Activated CD8-positive, alpha-beta memory T cell treated with anti-CD3 and anti-CD28 coated beads, Interleukin-2, amount 50 U/mL, for 48 hours (primary cell): ENCODE measurements around the gene MFAP3.
A peak's percentile ranks its signal among the peaks of the same experiment; 100 is the strongest.
"Not testable (repeated sequence)": the region's sequence is repeated elsewhere in the genome, so short reads cannot be mapped to it uniquely, and the experiment has no call there.

Source experiments
- DNase-seq: peaks from one replicate; pipeline ENCODE4 v3.0.0-alpha.2; 2020

MFAP3 gene

DNA sequence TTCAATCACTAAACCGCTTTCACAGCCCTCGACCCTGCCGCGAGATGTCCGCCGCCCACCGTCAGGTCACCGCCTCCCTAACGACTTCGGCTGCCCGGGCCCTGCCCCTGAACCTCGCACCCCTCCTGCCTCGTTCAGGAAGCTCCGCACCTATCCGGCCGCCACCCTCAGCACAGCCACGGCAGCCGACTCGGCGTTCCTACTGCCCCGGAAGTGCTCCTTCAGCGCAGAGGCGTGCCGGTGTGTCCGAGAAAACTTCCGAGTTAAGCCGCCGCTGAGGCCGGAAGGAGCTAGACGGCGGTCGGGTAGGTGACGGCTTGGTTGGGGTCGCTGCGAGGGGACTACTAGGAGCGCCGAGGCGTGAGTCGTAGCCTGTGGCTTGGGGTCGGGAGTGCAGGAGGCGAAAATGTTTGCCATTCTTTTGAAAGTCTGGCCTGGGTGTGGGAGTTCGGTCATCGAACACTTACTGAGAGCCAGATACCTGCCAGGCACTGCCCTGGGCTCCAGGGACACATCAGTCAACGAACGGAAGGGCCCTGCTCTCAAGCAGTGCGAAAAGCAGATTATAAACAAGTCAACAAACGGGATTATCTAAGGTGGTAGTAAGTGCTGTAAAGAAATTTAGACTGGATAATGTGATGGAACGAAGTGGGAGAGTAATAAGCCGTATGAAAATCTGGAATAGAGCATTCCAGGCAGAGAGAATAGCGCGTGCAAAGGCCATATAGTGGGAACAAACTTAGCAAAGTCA is at the start of gene MFAP3, which contains the start of gene FAM114A2:
Gene MFAP3, plus strand, starts transcription at position 261 of the 751 bp plus-strand sequence. CDS start 10,756 bp downstream, outside the sequence.
Gene FAM114A2, minus strand, starts transcription at position 204 of the 751 bp plus-strand sequence. CDS start 3,957 bp downstream, outside the sequence.
- DNase-seq, result peak; percentile 92

DNA sequence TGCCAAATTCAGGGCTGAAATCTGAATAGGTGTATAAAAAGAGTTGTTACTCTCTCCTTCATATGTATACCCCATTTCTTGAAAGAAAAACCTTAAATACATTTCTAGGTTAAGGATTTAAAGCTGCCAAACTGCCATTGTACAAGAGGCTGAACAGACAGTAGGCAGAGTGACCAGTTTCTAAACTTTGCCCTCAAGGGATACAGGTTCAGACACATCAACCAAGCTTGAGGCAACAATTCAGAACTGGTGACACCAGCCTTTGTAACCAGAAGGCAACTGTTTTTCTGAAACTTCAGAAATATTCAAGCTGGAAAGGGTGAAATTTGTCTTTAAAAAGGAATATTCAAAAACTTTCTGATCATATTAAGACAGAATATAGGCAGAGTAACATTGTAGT is 47.6 kb upstream of the MFAP3 start:
- no peak for DNase-seq

DNA sequence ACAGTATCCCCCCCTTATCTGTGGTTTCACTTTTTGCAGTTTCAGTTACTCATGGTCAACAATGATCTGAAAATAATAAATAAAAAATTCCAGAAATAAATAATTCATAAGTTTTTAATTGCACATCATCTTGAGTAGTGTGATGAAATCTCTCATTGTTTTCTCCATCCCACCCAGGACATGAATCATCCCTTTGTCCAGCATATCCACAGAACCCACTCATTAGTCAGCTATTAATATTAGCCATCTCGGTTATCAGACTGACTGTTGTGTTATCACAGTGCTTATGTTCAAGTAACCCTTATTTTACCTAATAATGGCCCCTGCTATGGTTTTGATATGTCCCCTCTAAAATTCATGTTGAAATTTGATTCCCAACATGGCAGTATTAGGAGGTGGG is 40.8 kb upstream of the MFAP3 start:
- DNase-seq, result no peak

DNA sequence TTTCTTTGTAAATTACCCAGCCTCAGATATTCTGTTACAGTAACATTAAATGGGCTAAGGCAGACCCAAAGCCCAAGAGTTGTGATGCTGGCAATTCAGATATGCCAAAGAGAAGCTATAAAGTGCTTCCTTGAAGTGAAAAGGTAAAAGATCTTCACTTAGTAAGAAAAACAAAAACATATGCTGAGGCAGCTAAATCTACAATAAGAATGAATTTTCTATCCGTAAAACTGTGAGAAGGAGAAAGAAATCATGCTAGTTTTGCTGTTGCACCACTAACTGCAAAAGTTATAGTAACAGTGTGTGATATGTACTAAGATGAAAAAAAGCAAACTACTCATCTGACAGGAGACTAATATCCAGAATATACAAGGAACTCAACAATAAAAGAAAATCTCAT is 40.0 kb upstream of the MFAP3 start:
- DNase-seq, result no peak

DNA sequence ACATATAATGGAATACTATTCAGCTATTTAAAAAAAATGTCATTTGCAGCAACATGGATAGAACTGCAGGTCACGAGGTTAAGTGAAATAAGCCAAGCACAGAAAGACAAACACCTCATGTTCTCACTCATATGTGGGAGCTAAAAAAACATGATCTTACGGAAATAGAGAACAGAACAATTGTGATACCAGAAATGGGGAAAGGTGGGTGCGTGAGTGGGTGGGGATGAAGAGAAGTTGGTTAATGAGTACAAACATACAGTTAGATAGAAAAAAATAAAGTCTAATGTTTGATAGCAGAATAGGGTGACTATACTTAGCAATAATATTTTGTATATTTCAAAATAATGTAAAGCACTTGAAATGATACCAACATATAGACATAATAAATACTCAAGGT is 38.8 kb upstream of the MFAP3 start:
- DNase-seq, result no peak

DNA sequence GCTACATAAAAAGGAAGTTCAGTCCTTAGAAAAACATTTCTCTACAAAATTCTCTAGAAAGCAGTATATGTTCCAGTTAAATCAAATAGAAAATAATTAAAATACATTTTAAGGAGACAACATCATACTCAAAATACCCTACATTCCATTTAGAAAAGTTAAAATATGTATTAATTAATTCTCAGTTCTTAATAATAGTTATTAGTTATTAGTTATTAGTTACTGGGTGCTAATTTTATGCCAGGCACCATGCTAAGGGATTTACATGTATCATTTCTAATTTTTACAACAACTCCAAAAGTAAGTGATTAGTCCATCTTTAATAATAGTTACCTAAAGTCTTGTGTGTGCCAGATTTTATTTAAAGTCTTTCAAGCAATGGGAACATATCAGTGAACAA is 38.1 kb upstream of the MFAP3 start:
- no peak for DNase-seq

DNA sequence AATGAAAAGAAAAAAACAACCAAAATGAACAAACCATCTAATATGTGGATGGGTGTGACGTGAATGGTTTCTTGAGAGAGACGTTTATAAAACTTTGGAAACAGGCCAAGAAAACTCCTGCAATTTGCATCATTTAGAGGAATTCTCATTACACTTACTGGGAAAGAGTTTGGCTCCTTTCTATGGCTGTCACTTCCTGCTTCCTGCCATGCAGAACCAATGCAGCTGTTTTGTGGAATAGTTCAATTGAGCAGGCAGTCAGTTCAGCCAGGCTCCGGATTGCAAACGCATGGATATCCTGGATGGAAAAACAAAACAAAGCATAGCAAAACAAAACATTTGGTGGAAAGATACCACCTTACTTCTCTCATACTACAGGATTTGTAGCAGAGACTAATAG is 36.7 kb upstream of the MFAP3 start:
- DNase-seq, result no peak

DNA sequence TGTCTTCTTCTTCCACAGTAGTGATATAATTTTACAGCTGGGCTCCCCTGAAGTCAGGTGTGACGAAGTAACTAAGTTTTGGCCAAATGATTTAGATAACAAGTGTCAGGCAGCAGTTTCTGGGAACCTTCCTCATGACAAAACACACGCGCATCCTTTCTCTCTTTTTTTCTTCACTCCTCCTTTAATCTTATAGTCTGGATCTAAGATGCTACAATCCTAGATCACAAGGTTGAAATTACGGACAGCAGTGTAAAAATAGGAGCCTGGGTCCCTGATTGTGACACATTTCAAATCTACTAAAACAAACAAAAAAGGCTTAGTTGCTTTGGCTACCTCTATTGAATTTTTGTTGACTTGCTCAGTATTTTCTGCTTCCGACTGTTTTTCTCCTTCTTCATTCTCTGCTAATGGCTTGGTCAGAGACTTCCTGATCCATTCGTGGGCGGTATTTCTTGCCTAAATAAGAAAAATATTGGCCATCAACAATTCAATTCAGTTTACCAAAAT is 36.2 kb upstream of the MFAP3 start:
- DNase-seq, result no peak

DNA sequence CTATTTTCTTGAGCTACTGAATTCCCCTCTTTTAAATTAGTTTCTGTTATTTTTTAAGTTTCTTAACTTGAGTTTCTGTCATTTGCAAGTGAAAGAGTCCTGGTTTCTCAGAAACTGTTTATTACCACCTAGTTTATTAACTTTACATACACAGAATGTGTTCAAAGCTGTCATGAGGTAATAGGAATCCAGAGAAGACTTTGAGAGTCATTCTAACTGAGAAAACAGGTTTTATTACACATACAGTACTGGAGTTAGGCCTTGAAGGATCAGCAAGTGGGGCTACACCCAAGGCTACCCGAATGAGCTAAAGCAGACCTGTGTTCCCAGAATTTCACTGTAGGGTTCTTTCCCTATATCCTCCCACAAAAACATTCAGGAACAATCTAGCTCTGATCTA is 33.1 kb upstream of the MFAP3 start:
- no peak for DNase-seq

DNA sequence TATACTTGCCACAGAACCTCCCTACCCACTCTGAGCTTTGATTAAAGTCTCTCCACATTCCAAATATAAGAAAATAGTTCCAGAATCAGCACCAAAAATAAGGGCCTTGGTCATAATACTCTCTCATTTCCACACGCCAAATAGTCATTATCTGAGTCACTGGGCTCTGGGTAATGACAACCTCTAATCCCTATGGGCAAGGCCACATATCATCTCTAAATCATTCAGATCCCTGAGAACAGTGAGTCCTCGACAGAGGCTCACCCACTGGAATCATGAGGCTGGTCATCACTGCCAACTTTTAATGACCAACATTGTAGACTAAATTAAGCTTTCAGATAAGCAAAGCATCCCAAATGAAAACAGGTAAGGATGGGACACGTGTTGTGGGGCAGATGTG is 28.1 kb upstream of the MFAP3 start:
- no peak for DNase-seq

DNA sequence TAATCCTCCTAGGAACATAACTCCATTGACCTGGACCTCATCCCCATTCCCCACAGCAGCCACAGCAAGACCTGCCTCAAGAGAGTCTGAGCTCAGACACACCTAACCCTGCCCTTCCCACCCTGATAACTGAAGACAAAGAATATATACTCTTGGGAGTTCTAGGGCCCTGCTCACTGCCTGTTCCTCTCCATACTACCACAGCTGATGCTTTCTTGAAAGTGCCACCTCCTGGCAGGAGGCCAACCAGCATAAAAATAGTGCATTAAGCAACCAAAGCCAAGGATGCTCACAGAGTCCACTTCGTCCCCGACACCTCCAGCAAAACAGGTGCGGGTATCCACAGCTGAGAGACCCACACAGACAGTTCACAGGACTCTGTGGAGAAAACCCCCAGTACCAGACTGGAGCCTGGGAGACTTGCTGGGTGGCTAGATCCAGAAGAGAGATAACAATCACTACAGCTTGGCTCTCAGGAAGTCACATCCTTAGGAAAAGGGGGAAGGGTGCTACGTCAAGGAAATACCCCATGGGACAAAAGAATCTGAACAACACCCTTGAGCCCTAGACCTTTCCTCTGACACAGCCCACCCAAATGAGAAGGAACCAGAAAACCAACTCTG is 23.6 kb upstream of the MFAP3 start:
- DNase-seq, result no peak

DNA sequence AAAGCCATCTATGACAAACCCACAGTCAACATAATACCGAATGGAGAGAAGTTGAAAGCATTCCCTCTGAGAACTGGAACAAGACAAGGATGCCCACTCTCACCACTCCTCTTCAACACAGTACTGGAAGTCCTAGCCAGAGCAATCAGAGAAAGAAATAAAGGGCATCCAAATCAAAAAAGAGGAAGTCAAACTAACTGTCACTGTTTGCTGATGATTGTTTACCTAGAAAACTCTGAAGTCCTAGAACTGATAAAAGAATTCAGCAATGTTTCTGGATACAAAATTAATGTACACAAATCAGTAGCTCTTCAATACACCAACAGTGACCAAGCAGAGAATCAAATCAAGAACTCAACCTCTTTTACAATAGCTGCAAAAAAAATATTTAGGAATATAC is 19.8 kb upstream of the MFAP3 start:
- not testable (repeated sequence) for DNase-seq

DNA sequence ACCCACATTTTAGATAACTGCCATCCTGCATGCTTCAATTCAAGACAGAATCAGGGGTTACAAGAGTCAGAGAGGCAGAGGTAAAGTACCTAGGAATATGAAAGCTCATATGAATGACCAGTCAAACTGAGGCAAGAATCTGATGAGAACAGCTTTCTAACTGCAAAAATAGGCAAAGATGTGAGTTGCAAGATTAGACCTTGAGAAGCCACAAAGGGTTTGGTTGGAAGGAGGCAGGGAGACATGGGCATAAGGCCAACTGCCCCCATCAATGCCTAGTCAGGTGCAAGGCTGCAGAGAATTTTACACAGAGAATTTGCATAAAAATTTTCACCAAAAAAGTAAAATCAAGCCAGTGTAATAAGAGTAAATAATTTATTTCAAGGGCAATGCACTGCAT is 12.8 kb upstream of the MFAP3 start:
- no peak for DNase-seq

DNA sequence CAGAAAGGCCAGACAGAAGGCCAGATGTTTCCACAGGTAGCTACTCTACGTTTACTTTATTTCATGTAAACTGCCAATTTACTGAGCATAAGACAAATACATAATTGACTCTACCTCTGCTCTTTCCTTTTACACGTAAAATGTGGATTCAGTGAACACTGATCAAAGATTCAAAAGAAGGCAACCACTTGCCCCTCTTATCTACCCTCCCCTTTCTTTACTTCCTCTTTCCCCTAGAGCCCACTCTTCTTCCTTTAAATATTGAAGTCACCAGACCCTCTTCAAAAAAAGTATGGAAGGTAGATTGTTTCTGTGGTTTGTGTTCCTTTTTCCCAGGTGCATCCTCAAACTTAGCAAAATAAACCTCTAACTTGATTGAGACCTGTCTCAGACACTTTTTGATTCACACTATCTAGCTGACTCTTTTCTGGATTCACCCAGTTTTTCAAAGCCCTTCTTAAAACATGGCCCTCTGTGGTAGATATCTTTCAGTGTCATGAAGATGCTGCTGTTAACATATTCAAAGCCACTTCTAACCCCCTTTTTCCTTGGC is 6.8 kb upstream of the MFAP3 start:
- no peak for DNase-seq

DNA sequence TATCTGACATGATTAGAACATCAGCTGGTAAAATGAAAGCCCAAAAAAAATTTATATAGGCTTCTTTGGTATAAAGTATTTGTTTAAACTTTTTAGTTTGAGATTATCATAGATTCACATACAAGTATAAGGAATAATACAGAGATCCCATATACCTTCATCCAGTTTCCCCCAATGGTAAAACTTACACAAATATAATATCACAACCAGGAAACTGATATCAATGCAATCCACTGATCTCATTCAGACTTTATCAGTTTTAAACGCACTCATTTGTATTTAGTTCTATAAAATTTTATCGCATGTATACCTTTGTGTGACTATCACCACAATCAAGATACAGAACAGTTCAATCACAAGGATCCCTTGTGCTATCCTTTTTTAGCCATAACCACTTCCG is 3.8 kb upstream of the MFAP3 start:
- no peak for DNase-seq

DNA sequence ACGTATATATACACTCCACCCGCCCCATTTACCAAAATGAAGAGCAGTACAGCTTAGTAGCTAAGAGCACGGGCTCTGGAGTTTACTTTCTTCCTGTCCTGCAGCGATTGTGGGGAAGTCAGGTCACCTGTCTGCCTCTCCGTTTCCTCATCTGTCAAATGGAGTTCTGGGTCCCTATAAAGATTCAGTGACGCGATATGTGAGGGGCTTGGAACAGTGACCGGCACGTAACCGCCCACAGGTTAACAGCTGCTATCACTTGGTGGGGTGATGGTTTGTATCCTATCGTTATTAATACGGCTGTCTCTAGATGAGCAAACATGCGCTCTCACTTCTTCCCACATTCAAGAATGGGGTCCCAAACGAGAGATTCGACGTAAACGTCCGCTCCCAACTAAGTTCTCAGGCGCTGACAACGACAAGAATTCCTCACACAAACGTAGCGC is 483 bp upstream of the MFAP3 start:
- no peak for DNase-seq

DNA sequence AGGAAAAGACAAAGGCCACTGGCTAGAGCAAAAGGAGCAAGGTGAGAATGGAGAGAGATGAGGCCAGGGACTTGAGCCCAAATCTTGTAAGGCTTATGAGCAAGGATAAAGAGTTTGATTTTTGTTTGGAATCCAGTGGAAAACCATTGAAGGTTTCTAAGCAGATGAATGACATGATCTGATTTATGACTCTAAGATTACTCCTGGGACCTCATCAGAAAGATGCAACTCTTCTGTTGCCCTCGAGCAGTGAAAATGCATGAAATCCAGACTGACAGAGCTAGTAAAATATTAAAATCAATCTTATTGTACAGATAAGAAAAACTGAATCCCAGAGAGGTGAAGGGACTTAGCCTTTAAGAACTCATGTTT is 677 bp downstream of the MFAP3 start:
- no peak for DNase-seq

DNA sequence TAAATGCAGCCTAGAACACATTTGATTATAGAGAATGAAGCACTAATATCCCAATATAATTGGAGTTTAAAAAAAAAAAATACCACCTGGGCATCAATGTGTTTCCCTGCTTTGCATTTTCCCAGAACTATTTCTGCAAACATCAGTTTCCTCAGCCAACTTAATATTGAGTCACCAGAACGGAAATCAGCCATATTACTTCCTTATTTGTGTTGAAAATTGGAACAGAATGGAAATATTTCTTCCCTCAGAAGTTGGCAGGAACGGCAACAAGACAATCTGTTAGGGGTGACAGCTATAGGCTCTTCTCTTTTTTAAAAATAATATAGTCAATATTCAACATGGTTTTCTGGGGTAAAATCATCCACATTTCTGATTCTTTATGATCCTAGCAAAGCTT is 4.0 kb downstream of the MFAP3 start:
- no peak for DNase-seq

DNA sequence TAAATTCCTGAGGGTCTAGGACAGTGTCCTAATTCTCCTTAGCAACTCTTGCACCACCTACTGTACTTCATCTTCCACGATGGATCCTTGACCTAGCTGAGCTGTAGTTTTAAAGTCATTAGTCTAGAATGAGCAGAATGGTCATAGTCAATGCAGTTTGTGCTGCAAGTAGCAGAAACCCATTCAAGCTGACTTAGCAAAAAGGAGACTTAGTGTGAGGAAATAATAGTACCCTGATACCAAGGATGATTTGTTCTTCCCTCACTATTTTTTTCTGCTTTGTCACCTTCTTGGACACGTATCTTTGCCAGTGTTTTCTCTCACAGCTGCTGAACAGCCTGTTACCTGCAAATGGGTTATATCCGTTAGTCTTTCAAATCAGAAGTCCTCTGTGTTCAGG is 5.3 kb downstream of the MFAP3 start:
- no peak for DNase-seq

DNA sequence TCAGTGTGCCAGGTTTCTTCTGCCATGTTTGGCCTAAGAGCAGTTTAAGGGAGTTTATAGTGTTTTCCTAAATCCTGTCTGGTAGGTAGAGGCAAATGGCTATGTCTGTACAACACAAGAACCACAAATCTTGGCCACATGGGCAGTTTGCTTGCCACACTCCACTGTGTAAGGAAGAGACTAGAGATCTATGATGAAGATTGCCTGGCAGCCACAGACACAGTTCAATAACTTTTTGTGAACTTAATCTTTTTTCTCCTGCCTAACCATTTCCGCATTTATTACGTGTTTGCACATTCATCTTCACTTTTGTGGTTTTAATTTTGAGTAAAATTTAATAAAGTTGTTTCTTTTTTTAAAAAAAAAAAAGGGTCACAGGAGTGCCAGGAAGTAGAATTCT is 5.8 kb downstream of the MFAP3 start:
- DNase-seq, result no peak

DNA sequence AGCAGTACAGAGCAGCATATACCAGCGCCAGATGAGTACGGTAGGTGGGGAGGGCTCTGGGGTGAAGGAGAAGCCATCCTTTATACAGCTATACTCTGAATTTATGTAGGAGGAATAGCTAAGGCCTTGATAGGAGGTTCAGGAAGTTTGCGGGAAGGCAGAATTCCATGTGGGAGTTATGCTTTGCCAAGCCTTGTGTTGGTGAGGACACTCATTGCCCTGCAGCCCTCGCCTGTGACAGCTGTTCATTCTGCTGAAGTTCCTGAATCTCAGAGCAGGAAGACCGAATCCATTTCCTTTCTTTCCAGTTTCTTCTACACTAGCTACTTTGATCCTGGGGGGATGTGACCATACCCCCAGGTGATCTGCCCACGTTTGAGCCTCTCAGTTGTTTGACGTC is 7.7 kb downstream of the MFAP3 start:
- DNase-seq, result no peak

DNA sequence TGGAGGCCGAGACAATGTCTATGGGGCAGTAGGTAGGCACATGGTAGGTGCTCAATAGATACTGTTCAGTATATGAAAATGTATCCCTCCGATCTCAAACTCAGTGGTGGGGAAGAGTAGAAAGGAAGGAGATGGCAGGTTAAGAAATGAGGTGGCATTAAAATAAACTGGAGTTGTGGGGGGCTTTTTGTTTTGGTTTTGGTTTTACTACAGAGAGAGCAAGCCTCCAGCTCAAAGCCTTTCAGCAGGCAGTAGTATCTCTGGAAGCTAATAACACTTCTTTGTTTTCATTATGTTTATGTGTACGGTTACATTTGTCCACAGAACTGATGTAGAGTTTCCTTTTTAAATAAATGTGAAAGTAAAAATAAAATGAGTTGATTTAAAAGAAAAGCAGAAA is 8.6 kb downstream of the MFAP3 start:
- no peak for DNase-seq

DNA sequence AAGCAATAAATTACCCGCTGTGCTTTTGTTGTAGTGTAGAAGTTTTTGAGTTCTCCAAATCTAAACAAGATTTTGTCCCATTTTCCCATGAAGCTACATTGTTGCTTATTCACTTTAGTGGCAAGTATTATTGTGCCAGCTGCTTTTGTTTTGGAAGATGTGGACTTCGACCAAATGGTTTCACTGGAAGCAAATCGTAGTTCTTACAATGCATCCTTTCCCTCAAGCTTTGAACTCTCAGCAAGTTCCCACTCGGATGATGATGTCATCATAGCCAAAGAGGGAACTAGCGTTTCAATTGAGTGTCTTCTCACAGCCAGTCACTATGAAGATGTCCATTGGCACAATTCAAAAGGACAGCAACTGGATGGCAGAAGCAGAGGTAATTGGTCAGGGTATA is 10.9 kb downstream of the MFAP3 start:
- DNase-seq, result no peak

DNA sequence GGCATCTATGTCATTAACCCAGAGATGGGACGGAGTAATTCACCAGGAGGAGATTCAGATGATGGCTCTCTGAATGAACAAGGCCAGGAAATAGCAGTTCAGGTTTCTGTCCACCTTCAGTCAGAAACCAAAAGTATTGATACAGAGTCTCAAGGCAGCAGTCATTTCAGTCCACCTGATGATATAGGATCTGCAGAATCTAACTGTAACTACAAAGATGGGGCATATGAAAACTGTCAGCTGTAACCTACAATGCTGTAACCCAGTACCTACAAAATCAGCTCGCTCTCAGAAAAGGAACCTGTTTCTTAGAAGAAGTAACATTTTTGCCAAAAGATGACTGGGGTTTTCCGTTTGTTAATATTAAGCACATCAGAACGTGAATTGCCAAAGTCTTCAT is 14.7 kb downstream of the MFAP3 start:
- no peak for DNase-seq
